Glomerular visceral epithelial cell (primary cell): ENCODE results near the gene AKR1C1.
"Not testable (repeated sequence)": the region's sequence is repeated elsewhere in the genome, so short reads cannot be mapped to it uniquely, and the experiment has no call there.

Experiments used
- DNase-seq: peaks from one replicate; pipeline ENCODE4 v3.0.0-alpha.2; 2016; ENCODE audit errors: extremely low spot score

The AKR1C1 gene

DNA sequence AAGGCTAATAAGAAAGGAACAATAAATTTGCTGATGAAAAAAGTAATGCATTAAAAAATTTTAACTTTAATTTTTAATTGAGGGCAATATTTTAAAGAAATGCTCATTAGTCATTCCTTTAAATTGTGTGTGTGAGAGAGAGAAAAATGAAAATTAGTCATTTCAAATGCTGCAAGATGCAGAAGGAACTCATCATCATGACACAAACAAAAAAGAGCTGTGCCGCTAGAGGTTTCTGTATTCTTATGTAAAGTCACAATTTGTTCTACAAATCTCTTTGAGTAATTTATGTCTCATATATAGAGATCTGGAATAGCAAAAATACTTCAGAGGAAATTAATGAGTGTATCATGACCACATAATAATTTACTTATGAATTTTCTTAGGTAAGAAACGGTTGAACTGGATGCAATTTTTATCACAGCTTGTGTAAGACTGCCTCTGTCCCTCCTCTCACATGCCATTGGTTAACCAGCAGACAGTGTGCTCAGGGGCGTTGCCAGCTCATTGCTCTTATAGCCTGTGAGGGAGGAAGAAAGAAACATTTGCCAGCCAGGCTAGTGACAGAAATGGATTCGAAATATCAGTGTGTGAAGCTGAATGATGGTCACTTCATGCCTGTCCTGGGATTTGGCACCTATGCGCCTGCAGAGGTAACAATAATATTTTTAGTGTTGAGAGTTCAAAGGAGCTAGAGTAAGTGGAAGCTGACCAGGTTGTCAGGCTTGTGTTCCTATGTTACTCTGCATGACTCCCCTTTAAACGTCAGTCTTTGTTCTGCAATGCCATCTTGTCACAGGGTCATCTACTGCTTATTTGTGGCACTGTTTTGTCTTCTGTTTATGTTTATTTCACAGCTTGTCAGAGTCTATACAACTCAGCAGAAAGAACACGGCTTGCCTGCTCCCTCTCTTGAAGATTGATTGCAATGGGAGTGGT, at the start of gene AKR1C1:
AKR1C1 (plus strand) TSS at position 540 of the 939 bp plus-strand sequence; CDS start at position 570, 30 bp downstream.
- DNase-seq = peak; percentile 15

DNA sequence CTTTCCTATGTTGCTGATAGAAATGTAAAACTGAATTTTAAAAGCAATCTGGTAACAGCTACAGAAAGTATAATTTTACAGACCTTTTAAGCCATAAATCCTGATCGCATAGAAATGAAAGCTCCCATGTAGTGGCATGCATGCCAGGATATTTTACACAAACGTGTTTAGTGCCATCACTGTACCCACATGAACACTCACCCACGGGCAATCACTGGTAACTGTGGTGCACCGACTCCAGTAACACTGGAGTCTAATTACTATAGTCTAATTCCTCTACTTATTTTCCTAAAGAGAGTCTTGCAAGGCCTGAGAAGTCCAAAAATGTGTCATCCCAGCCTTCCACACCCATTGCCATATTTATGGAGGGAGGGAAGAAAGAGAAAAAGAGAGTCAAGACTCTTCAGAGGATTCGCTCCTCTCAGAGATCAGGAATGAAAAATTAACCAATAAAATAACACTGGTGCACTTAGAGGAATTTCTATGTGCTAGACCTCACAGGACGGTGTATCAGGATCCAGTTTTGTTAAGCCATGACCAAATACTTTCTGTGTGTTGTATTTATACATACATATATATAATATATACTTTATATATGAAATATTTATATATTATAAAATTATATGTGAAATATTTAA, 48.9 kb upstream of the AKR1C1 start:
- DNase-seq = no peak

DNA sequence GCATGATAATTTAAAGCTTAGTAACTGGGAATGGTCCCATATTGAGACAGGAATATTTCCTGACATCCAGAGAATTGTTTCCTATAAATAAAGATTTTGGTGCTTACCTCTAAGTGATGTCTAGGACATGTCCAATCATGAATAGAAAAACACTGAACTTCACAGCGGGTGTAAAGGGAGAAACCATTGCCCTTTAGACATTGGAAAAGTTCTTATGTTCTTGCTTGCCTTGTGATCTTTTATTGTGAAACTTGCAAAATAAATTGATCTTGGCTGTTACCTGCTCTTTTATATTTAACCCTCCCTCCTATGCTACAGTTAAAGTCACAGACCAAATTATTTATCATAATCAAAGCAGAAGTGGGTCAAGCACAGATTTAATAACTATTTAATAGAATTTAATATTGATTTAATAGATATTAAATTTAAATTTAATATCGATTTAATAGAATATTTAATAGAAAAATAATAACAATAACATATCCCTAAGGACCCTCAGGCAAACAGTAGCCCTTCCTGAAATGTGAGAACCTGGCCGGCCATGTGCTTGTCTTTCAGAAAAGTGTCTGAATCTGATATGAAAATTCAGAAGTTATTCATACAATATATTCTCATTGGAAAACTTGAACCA, 47.0 kb upstream of the AKR1C1 start:
- DNase-seq = no peak

DNA sequence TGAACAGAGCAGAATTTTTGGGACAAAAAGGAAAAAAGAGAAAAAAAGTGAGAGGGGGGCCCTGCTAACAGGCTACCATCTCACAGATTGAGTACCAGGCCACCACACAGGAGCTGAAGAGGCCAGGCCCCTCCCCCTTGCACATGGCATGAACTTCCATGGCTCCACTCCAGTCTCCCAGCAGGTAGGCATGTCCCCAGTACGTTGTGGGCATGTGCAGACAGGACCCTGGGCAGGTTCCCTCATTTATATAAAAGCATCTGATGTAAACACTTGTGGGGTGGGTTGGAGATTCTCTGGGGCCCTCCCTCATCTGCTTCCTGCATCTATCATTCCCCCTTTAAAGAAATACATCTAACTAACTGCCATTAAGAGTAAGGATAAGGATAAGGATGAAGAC, 45.0 kb upstream of the AKR1C1 start:
- DNase-seq = no peak

DNA sequence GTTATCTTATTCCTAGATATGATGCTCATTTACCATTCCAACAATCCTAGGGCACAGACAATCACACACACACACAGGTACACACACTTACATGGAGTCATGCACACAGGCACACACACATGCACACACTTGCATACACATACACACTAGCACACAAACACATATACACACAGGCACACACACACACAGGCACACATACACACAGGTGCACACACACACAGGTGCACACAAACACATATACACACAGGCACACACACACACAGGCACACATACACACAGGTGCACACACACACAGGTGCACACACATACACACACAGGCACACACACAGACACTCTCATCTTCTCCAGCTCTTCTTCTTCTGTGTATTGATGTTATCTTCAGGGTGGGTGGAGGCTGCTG, 38.7 kb upstream of the AKR1C1 start:
- not testable (repeated sequence) for DNase-seq

DNA sequence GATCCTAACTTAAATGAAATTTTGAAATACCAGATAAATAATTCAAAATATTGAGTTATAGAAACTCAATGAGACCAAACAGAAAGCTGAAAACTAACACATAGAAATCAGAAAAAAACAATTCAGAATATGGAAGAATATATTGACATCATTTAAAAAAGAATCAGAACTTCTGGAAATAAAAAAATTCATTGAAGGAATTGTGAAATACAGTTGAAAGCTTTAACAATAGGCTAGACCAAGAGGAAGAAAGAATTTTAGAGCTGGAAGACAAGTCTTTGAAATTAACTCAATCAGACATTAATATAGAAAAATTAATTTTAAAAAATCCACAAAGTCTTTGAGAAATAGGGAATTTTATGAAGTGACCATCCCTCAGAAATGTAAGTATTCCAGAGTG, 36.8 kb upstream of the AKR1C1 start:
- no peak for DNase-seq

DNA sequence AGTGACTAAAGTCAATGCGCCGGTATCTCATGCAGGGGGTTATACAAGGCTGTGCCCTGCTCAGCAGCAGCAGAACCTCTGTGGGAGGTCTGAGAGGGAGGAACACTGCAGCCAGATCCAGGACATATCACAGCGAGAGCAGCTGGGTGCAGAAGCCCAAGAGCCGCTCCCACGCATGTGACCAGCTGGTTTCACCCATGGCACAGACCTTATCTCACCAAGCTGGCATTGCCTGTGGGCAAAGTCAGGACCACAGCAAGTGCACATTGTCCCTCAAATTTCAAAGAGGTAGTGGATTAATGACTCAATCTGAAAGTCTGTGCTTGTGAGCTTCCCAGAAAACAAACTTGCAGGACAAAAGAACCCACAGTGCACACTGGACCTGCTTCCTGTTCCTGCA, 31.6 kb upstream of the AKR1C1 start:
- no peak for DNase-seq

DNA sequence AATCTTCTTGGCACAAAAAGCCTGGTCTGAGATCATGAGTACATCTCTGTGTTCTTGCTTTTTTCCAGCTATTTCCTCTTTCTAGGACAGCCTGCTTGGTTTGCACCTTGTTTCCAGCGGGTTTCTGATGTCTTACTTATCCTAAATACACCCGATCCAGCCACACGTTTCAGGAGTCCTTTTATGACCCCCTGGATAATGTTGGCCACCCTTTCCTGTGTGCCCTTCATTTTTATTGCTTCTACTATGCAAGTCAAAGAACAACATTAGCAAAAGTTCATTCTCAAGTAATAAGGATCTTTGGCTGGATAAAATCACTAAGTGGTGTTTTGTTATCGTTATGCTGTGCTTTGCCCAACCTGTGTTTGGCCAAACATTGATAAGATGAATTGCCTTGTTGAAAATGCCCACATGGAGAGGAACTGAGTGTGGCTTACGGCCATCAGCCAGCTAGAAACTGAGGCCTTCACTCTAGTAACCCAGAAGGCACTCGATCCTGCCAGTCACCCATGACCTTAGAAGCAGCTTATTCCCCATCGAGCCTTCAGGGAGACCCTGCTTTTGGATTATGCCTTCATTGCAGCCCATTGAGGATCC, 28.7 kb upstream of the AKR1C1 start:
- no peak for DNase-seq

DNA sequence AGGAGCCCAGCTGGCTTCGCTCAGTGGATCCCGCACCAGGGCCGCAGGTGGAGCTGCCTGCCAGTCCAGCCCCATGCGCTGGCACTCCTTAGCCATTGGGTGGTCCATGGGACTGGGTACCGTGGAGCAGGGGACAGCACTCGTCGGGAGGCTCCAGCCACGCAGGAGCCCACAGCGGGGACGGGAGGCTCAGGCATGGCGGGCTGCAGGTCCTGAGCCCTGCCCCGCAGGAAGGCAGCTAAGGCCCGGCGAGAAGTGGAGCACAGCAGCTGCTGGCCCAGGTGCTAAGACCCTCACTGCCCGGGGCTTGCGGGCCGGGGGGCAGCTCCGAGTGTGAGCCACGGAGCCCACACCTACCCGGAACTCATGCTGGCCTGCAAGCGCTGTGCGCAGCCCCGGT, 25.9 kb upstream of the AKR1C1 start:
- DNase-seq = no peak

DNA sequence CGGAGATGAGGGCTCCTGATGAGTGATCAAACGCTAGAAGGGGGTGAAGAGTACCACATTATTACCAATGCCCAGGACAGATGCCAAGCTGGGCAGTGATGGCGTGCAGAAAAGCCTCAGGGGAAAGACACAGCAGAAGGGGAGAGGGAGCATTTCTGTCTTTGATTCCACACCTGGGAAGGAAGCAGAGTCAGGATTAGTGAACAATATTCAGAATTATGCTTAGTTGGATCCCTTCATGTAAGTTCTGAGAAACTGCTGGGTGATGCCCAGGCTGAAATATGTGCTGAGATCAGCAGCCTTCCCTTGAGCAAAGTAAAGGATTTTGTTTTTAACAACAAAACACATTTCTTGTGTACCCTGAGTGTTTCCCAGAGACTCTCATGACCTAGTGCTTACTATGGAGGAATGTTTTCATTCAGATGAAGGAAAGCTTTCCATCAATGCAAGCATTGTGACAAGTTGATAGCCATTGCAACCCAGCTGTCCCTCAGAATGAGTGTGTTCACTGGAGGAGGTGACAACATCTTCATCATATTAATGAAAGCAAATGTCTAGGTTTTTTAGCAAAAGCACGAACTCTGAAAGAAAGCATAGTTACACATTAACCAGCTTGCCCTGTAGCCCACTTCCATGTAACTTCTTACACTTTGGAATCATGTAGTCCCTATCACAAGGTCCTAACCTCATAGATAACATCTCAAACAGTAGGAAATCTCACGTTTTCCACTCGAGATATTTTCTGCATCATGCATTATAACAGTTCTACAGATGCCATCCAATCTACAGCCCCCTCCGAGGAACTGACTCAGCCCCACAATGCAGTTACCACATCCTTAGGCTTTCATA, 23.8 kb upstream of the AKR1C1 start:
- no peak for DNase-seq

DNA sequence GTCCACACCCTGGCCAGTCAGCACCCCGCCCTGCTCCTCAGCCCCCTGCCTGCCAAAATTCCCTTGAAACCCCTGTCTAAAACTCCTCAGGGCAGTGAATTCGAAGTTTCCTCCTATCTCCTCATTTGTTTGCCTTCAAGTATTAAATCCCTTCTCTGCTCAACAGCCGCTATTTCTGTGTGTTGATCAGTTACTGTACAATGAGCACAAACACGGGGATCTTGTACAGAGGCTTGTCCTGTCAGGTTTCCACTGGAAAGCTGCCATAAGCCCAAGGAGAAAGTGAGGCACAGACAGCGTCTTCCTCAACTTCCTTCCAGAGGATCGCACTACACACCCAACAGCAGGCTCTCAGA, 23.2 kb upstream of the AKR1C1 start:
- DNase-seq = not testable (repeated sequence)

DNA sequence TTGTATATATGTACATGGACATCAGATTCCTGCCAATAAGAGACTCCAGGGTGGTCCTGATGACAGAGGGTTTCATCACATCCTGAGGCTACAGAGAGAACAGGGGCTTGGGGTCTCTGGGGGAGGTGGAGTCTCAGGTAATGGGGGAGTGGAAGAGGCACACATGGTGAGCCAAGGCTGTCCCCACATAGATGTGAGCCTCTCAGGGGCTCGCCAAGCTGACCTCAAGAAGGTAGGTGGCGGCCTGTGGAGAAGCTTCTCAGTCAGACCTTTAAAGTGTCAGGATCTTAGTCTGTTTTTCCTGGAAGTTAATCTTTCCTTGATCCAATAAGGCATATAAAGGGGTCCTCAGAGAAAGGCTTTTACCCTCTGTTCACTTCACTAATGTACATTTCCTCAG, 22.3 kb upstream of the AKR1C1 start:
- DNase-seq = not testable (repeated sequence)

DNA sequence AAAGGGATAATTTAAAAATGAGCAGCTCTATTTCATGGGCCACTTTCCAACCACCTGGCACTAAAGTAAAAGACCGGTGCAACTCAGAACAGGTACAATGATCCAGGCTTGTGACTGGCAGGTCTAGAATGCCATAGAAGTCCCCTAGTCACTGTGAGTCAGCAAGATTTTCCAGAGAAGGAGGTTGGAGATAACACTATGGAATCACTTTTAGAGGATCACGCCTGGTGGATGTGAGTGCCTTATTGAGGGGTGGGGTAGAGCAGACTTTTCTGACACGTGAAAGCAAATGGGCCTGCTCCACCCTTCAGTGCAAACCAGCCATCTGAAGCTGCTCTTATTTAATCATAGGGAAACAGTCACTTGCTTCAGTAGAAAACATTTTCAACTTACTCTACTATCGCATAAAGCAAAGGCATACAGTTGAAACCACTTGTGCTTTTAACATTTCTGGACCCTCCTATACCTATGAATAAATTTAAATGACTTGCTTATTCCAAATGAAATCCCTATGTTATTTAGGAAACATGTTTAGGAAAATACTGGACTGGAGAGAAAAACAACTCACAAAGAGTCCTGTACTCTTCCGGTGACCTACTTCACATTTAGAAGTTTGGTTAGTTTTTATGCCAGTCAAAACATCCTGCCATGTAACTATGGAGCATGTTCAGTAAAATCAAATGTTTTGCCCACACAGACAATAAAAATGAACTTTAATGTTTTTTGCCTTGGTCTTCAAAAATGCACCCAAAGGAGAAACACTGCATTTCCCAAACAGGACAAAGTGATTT, 21.5 kb upstream of the AKR1C1 start:
- DNase-seq = no peak

DNA sequence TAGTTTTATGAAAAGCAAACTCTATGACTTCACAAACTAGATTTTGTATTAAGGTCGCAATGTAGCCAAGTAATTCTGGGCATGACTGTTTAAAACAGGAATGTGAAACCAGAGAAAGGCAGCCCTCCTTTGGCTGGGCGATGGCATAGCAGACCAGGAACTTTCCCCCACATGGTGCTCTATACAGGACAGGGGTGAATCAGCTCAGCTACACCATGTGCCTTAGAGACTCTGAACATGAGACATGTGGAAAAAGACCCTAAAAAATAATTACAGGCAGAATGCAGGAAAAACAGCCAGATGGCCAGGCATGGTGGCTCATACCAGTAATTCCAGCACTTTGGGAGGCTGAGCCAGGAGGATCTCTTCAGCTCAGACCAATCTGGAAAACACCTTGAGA, 20.3 kb upstream of the AKR1C1 start:
- peak; percentile 46 for DNase-seq

DNA sequence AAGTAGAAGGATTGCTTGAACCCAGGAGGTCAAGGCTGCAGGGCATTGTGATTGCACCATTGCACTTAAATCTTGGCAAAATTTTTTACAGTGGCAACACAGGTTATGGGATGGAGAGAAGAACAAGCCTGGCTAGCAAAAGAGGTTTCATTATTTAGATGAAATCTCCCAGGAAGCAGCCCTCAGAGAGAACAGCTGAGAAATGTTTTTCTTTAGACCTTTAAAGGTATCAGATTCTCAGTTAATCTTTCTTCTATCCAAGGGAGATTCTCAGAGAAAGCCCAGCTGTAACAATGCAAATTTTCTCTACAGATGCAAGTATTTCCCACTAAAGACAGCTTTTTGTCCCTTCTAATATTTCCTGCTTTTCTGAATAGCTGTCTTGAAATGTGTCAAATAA, 19.8 kb upstream of the AKR1C1 start:
- not testable (repeated sequence) for DNase-seq

DNA sequence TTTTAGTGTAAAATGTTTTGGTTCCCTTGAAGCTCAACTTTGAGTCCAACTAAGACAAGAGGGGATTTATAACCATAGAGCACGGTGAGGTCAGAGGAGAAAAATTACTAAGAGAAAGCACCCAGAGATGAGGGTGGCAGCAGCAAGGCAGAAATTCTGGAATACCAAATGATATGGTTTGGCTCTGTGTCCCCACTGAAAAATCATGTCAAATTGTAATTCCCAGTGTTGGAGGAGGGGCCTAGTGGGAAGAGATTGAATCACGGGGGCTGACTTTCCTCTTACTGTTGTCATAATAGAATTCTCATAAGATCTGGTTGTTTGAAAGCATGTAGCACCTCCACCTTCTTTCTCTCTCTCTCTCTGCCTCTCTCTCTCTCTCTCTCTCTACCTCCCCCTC, 19.4 kb upstream of the AKR1C1 start:
- DNase-seq = no peak

DNA sequence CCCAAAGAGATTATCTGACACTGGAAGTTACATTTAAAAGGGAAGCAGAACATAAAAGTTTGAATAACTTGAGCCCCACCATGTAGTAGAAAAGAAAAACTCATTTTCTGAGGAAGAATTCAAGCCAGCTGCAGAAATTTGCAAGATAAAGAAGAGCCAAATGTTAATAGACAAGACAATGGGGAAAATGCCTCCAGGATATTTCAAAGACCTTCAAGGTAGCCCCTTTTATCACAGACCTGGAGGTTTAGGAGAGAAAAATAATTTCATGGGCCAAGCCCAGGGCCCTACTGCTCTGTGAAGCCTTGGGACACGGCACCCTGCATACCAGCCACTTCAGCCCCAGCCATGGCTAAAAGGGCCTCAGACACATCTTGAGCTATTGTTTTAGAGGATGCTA, 18.4 kb upstream of the AKR1C1 start:
- DNase-seq = no peak

DNA sequence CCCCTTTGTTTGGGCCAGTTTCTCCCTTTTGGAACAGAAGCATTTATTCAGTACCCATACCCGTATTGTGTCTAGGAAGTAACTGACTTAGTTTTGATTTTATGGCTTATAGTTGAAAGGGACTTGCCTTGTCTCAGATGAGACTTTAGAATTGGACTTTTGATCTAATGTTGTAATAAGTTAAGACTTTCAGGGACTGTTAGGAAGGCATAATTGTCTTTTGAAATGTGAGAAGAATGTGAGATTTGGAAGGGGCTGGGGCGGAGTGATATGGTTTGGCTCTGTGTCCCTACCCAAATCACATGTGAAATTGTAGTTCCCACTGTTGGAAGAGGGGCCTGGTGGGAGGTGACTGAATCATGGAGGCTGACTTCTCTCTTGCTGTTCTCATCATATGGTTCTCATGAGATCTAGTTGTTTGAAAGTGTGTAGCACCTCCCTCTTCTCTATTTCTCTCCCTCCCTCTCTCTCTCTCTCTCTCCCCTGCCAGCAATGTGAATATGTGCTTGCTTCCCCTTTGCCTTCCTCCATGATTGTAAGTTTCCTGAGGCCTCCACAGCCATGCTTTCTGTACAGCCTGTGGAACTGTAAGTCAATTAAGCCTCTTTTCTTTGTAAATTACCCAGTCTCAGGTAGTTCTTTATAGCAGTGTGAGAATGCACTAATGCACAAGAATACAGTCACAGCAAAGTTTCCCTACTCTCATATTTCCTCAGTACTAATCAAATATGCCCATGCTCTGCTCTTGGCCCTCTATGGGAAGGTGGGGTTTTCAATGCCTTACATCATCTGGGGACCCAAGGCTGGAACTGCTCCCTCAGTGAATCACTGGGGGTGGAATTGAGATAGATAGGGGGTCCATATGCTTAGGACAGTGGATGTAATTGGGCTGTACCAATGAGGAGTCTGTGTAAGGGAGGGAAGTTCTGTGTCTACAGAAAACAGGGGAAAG, 17.2 kb upstream of the AKR1C1 start:
- no peak for DNase-seq

DNA sequence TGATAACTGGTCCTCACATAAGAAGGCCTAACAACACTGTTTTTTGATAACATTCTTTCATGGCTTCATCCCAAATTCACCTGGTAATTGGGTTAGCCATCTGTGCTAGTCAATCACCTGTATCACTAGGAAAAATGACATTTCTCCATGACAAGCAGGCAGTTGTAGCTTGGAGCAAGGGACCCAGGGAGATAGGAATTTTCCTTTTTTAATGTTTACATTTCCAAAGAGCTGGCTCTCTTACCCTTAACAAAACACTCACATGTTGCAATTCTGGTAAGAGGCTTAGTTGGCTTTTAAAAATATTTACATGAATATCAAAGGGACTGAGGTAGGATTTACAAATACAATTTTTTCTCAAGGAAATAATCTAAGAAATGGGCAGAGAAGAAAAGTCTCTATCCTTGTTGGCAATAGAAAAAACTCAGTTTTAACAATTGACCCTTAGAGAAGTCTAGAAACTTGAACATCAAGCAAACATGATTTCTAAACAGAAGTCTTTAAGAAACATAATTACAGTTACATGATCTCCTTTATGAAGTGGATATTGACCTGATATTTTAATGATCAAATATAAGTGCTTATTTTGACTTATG, 16.1 kb upstream of the AKR1C1 start:
- DNase-seq = no peak
